ENCODE measurements around the gene DLL4. TPM values are rescaled to one million over a fixed set of nuclear protein-coding genes. Genes with fewer than 3 reads are reported as not detected.

The DLL4 gene
- polyA plus RNA-seq, 4 donors: 5.8 to 8.3 (median 6.7) TPM

DNA sequence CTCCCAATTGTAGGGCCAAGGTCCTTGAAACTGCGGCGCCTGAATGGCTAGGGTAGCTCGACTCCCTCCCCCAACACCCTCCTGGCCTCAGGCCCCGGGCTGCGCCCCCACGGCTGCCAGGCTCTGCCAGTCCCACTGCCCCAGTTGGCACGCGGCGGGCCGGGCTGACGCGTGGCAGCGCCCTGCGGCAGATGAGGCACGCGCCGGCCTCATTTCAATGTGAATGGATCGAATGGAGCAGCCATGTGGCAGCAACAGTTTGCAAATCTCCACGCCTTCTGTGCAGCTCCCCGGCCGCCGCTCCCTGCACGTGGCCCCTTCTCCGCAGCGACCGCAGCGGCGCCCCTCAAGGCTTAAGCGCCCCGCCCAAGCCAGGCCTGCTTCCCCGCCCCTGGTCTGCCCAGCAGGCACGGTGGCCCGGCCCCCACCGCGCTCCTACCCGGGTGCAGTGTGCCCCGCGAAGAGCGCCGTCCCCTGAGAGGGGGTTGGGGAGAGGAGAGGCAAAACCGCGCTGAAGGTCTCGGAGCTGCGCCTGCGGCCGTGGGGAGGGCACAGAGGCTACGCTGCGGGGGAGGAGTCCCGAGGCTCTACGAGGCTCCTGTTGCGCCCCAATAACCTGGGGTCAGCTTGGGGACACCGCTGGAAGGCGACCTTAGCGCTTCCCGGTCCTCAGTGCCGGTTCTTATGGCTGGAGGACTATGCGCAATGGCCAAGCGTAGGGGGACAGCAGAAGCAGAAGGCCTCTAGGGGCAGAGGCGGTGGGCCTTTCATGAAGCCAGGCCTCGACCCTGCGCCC, 3.1 kb upstream of the DLL4 start:
- no peak for DNase-seq (ENCODE audit: low read depth in 4 of 4, low spot score in 3 of 4)

DNA sequence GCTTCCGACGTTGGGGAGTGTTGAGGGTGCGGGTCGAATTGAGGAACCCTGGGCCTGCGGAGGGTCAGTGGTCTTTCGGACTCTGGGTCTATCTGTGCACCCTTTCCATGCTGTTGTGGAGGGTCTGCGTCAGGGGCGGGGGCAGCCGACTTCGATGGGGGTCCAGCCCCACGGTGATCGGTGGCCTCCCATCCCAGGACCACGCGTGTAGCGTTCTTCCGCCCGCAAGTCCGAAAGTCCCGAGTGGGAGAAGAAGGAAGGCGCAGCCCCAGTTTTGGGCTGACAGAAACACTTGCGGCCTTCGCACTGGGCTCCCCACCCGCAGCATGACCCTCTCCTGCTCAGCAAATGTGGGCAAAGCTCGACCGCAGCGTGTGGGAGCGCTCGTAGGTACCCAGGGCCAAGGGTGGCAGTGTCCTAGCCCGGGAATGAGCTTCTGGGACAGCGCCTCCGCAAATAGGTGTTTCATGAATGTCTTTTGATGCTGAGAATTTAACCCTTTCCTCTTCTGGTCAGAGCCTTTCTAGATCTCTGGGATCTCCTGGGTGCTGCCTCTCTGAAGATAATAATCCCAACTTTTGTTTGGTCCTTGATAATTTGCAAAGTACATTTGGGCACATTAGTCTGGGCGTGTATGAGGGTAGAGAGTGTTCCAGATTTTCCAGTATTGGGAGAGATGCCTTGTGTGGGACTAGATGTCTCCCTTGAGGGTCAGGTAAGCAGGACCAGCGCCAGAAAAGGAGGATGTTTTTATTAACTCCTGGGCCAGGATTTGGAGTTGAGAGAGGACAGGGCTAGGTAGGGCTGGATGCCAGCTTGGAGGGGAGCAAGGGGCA, 2.3 kb upstream of the DLL4 start:
- no peak for DNase-seq (ENCODE audit: low read depth in 4 of 4, low spot score in 3 of 4)

GRCh38 chr15:40927495-40927872, 1.7 kb upstream of the DLL4 start:
- no peak for DNase-seq (ENCODE audit: low read depth in 4 of 4, low spot score in 3 of 4)

DNA sequence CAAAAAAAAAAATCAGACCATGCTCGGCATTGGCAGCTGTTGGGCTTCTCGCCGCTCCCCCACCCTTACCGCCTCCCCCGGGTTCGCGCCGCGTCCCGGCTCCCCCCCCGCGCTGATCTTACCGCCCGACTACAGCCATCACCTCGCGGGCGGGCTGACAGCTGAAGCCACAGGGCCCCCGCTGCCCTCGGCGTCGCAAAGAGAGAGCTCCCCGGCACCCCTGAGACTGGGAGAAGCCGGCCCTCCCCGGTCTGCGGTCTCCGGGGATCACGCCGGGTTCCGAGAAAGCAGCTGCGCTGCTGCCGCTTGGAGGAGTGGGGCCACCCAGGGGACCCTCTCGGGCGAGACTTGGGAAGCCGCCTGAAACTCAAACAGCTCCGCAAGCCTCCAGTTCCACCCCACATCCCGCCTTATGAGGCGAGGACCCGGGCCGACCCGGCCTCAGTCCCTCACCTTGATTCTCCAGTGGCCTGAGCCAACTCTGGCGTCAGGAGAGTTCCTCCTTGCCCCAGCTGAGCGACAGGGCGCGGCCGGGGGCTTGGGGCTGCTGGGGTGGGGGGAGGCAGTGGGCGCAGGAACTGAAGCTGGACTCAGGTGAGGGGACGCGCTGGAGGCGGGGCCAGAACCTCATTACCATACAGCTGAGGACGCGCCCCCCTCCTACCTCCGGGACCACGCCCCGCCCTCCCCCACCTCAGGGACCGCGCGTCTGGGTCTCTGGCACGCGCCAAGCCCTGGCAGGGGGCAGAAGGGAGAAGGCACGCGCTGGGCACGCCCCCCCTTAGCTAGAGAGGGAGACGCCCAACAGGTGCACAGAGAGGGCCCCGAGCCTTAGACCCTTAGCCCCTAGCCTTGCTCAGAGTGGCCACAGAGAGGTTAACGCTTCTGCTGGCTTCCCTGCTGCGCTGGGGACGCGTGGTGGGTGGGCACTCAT, 1.0 kb upstream of the DLL4 start:
- no peak for DNase-seq (ENCODE audit: low read depth in 4 of 4, low spot score in 3 of 4)

DNA sequence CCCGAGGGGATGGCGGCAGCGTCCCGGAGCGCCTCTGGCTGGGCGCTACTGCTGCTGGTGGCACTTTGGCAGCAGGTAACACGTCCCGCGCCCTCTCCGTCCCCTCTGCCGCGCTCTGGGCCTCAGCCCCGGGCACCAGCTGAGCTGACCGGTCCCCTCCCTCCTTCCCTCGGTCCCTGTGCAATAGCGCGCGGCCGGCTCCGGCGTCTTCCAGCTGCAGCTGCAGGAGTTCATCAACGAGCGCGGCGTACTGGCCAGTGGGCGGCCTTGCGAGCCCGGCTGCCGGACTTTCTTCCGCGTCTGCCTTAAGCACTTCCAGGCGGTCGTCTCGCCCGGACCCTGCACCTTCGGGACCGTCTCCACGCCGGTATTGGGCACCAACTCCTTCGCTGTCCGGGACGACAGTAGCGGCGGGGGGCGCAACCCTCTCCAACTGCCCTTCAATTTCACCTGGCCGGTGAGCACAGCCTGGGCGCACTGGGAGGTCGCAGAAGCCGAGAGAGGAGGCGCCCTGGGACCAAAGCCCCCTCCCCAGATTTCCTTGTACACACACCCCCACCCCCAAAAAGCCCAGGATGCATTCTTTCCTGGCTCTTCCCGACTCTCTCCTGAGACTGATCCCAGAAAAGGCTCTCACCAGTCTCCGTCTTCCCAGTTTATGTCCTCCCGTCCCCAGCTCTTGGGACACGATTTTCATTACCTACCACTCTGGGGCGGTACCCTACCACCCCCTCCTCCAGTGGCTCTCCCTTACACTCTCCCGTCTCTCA, 705 bp downstream of the DLL4 start:
- DNase-seq (ENCODE audit: low read depth in 4 of 4, low spot score in 3 of 4): no peak

DNA sequence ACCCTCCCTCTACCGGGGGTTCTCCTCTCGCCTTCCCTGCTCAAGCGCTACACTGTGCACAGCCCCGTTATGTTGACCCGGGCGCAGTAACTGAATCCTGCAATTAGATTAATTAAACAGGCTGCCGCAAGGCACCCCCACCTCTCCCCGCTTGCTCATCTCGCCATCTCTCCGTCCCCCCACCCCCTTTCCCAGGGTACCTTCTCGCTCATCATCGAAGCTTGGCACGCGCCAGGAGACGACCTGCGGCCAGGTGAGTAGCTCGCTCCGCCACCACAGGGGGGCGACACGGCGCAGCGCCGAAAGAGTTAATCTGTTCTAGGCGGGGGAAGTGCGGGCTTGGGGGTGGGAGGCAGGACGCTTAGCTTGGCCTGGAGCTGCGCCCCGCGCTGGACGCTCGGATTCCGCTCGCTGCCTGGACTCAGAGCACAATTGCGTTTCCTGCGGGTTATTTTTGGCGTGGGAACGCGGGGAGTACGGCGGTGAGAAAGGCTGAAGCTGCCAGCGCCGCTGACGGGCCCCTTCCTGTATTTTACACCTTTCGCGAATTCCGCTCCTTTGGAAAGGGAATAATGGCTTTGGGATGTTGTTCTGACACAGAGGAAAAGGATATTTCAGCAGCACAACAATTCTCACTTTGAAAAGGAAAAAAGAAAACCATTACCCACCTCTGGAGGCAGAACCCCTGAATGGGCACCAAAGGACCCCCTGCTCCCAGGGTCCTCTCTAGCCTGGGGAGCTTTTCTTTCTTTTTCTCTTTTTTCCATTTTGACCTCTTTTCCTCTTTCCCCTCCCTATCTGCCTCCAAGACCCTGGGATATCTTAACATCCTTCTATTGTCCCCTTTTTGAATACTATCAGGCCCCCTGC, 1.5 kb downstream of the DLL4 start:
- DNase-seq (ENCODE audit: low read depth in 4 of 4, low spot score in 3 of 4): no peak

- no peak for DNase-seq (ENCODE audit: low read depth in 4 of 4, low spot score in 3 of 4)
These were observed 2.4 kb downstream of the DLL4 start for GRCh38 chr15:40931300-40932142.

DNA sequence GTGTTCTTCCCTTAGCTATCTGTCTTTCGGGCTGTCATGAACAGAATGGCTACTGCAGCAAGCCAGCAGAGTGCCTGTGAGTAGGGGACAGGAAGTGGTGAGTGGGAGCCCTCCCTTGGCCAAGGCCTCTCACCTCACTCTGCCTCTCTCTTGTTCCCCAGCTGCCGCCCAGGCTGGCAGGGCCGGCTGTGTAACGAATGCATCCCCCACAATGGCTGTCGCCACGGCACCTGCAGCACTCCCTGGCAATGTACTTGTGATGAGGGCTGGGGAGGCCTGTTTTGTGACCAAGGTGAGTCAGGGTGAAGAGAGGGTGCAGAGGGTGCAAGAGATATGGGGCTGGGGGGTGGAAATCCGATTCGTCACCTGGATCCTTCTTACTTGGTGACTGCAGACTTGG, 3.0 kb downstream of the DLL4 start:
- DNase-seq (ENCODE audit: low read depth in 4 of 4, low spot score in 3 of 4): no peak

GRCh38 chr15:40932649-40933516, 3.7 kb downstream of the DLL4 start:
- DNase-seq (ENCODE audit: low read depth in 4 of 4, low spot score in 3 of 4): no peak

DNA sequence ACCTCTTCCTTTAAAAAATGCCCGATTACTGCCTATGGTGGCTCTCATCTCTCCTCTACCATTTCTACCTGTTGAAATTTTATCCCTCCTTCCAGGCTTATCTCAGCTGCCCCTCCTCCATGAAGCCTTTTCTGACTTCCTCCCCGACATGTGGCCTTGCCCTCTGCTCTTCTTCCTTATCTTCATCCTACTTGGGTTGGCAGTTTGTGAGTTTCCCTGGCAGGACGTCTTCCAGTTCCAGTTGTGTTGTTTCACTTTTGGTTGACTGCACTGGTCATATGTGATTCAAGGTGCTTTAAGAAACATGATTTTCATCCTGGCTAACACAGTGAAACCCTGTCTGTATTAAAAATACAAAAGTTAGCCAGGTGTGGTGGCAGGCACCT, 4.4 kb downstream of the DLL4 start:
- no peak for DNase-seq (ENCODE audit: low read depth in 4 of 4, low spot score in 3 of 4)

DNA sequence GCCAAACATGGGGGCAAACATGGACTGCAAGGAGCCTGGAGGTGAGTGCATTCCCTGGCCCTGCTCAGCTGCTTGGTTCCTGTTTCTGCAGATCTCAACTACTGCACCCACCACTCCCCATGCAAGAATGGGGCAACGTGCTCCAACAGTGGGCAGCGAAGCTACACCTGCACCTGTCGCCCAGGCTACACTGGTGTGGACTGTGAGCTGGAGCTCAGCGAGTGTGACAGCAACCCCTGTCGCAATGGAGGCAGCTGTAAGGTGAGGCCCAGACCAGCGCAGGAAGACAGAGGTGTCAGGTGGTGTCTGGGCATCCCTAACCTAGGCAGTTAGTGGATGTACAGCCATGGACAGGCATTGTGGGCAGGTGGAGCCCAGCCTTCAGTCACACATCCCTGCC, 5.3 kb downstream of the DLL4 start:
- DNase-seq (ENCODE audit: low read depth in 4 of 4, low spot score in 3 of 4): no peak

GRCh38 chr15:40936234-40936708, 7.1 kb downstream of the DLL4 start:
- DNase-seq (ENCODE audit: low read depth in 4 of 4, low spot score in 3 of 4): no peak

GRCh38 chr15:40936709-40937666, 7.8 kb downstream of the DLL4 start:
- no peak for DNase-seq (ENCODE audit: low read depth in 4 of 4, low spot score in 3 of 4)

- DNase-seq (ENCODE audit: low read depth in 4 of 4, low spot score in 3 of 4): no peak
These were observed 8.8 kb downstream of the DLL4 start for GRCh38 chr15:40937762-40938535.

GRCh38 chr15:40938536-40938870, 9.4 kb downstream of the DLL4 start:
- DNase-seq (ENCODE audit: low read depth in 4 of 4, low spot score in 3 of 4): no peak
